NCI-H1105 (cell line): ENCODE results near the gene MAD1L1.
"Not testable (repeated sequence)": the region's sequence is repeated elsewhere in the genome, so short reads cannot be mapped to it uniquely, and the experiment has no call there.

ENCODE experiments used
- DNase-seq: peaks from one replicate; lab custom pipeline; 2025; lab: John Stamatoyannopoulos, UW

Gene MAD1L1

GRCh38 chr7:2232766-2233520 is at the start of gene MAD1L1:
TSS of gene MAD1L1 (minus strand) at chr7:2232945. CDS start at chr7:2230133, 2,812 bp downstream.
- DNase-seq: peak; percentile 82

GRCh38 chr7:2282185-2282751 is 49.5 kb upstream of the MAD1L1 start:
- no peak for DNase-seq

GRCh38 chr7:2281541-2281940 is 48.8 kb upstream of the MAD1L1 start:
- no peak for DNase-seq

GRCh38 chr7:2280424-2280823 is 47.7 kb upstream of the MAD1L1 start:
- DNase-seq: no peak

GRCh38 chr7:2279896-2280295 is 47.2 kb upstream of the MAD1L1 start:
- no peak for DNase-seq

- DNase-seq: no peak
Observed at GRCh38 chr7:2278026-2278425, 45.3 kb upstream of the MAD1L1 start.

- no peak for DNase-seq
Observed at GRCh38 chr7:2276107-2276506, 43.4 kb upstream of the MAD1L1 start.

GRCh38 chr7:2275101-2275500 is 42.4 kb upstream of the MAD1L1 start:
- no peak for DNase-seq

GRCh38 chr7:2274666-2275065 is 41.9 kb upstream of the MAD1L1 start:
- no peak for DNase-seq

- no peak for DNase-seq
Observed at GRCh38 chr7:2273866-2274265, 41.1 kb upstream of the MAD1L1 start.

- DNase-seq: no peak
Observed at GRCh38 chr7:2272031-2272430, 39.3 kb upstream of the MAD1L1 start.

- no peak for DNase-seq
Observed at GRCh38 chr7:2271273-2272026, 38.7 kb upstream of the MAD1L1 start.

- DNase-seq: no peak
Observed at GRCh38 chr7:2270495-2270894, 37.8 kb upstream of the MAD1L1 start.

- no peak for DNase-seq
Observed at GRCh38 chr7:2269991-2270460, 37.3 kb upstream of the MAD1L1 start.

- not testable (repeated sequence) for DNase-seq
Observed at GRCh38 chr7:2269089-2269990, 36.6 kb upstream of the MAD1L1 start.

- no peak for DNase-seq
Observed at GRCh38 chr7:2266911-2267310, 34.2 kb upstream of the MAD1L1 start.

- DNase-seq: no peak
Observed at GRCh38 chr7:2264158-2264557, 31.4 kb upstream of the MAD1L1 start.

- no peak for DNase-seq
Observed at GRCh38 chr7:2263176-2263575, 30.4 kb upstream of the MAD1L1 start.

GRCh38 chr7:2261611-2262010 is 28.9 kb upstream of the MAD1L1 start:
- no peak for DNase-seq

- DNase-seq: peak; percentile 79
Observed at GRCh38 chr7:2260820-2261219, 28.1 kb upstream of the MAD1L1 start.

GRCh38 chr7:2259480-2259879 is 26.7 kb upstream of the MAD1L1 start:
- no peak for DNase-seq
